OCI-LY7 (cell line): ENCODE data around the gene ABCA13. TPM values are rescaled to one million over a fixed set of nuclear protein-coding genes. Genes with fewer than 3 reads are reported as not detected.

ENCODE experiments used
- BruUV-seq: library from RNA; stranded (reverse); fragments of 400-500 nt; replicated peaks from 2 replicates; lab custom pipeline; 2021; lab: Mats Ljungman, UMichigan
- CTCF ChIA-PET: fragments of 300-600 bp; sonication (Branson Sonifier 250); formaldehyde crosslinking; loops from one replicate; lab custom pipeline; 2022; ENCODE audit warnings: antibody characterized with exemption; ENCODE audit not compliant: unreplicated experiment; lab: Charles Lee
- POLR2A ChIA-PET: fragments of 300-600 bp; sonication (Branson Sonifier 250); formaldehyde crosslinking; loops from one replicate; lab custom pipeline; 2022; ENCODE audit warnings: antibody characterized with exemption; lab: Charles Lee
- DNase-seq: peaks from one replicate; pipeline ENCODE4 v3.0.0-alpha.2; 2015; ENCODE audit warnings: low spot score
- H2AFZ ChIP-seq: fragments of 200-600 bp; sonication (generic), shearing (Covaris generic); 2 replicates; pipeline ENCODE4 v1.6.1; 2014; ENCODE audit warnings: mild to moderate bottlenecking, antibody characterized with exemption, low read length, moderate library complexity
- H3K27ac ChIP-seq: fragments of 200-600 bp; sonication (generic); 2 replicates; pipeline ENCODE4 v1.5.1; 2014; ENCODE audit warnings: mixed run types, low read depth, mild to moderate bottlenecking, moderate library complexity, low read length, inconsistent platforms; ENCODE audit not compliant: poor library complexity, severe bottlenecking
- H3K36me3 ChIP-seq: fragments of 200-600 bp; sonication (generic); 2 replicates; pipeline ENCODE4 v1.6.1; 2014; ENCODE audit warnings: mild to moderate bottlenecking, antibody characterized with exemption, low read length, moderate library complexity, mixed read lengths; ENCODE audit not compliant: insufficient read depth
- H3K4me1 ChIP-seq: fragments of 200-600 bp; sonication (generic); 2 replicates; pipeline ENCODE4 v1.5.1; 2014; ENCODE audit warnings: mild to moderate bottlenecking, low read length; ENCODE audit not compliant: insufficient read depth, poor library complexity, severe bottlenecking
- H3K4me2 ChIP-seq: fragments of 200-600 bp; sonication (generic); 2 replicates; pipeline ENCODE4 v1.6.1; 2014; ENCODE audit warnings: mild to moderate bottlenecking, low read length
- H3K4me3 ChIP-seq: fragments of 200-600 bp; sonication (generic); 2 replicates; pipeline ENCODE4 v1.5.1; 2014; ENCODE audit warnings: mild to moderate bottlenecking, low read depth, low read length; ENCODE audit not compliant: poor library complexity, severe bottlenecking
- H3K79me2 ChIP-seq: fragments of 200-600 bp; sonication (generic); 2 replicates; pipeline ENCODE4 v1.6.1; 2016; ENCODE audit warnings: low read depth, mild to moderate bottlenecking, low read length, moderate library complexity, mixed read lengths; ENCODE audit not compliant: insufficient read depth
- H3K9me2 ChIP-seq: fragments of 200-600 bp; sonication (generic); 2 replicates; pipeline ENCODE4 v1.6.1; 2016; ENCODE audit warnings: mild to moderate bottlenecking, low read length, mixed read lengths; ENCODE audit not compliant: insufficient read depth
- H3K9me3 ChIP-seq: fragments of 200-600 bp; sonication (generic); 2 replicates; pipeline ENCODE4 v1.6.1; 2014; ENCODE audit warnings: mild to moderate bottlenecking, mixed run types, low read length, mixed read lengths
- H4K20me1 ChIP-seq: fragments of 200-600 bp; sonication (generic); 2 replicates; pipeline ENCODE4 v1.6.1; 2014; ENCODE audit warnings: mild to moderate bottlenecking, antibody characterized with exemption, low read length, moderate library complexity, mixed read lengths; ENCODE audit not compliant: insufficient read depth
- EZH2phosphoT487 ChIP-seq: fragments of 200-600 bp; sonication (generic); IDR thresholded peaks from 2 replicates; pipeline ENCODE4 v1.6.1; 2018; ENCODE audit warnings: low read depth, borderline replicate concordance, mild to moderate bottlenecking, mixed run types, antibody characterized with exemption, low read length, moderate library complexity, mixed read lengths
- intact Hi-C: fragments of 100-400 bp; cut with micrococcal nuclease; formaldehyde crosslinking; loops from one replicate; pipeline ENCODE4 v1.10.0; 2022; ENCODE audit not compliant: unreplicated experiment
- total RNA-seq, 2 experiments: library from RNA; depleted of rRNA in 1 of 2; stranded (reverse); fragments of >200 nt in 1 of 2; shearing (Covaris generic) in 1 of 2; gene quantifications; 2 replicates each; pipeline ENCODE4 v1.2.3, GENCODE V29; 2014 to 2022
- TF ChIP-seq, protein P1 (sequence below): fragments of 200-600 bp; sonication (generic); conservative IDR thresholded peaks from 2 replicates; pipeline ENCODE4 v1.5.1; 2014; ENCODE audit warnings: mild to moderate bottlenecking, antibody characterized with exemption, low read length, moderate library complexity, mixed read lengths

The ABCA13 gene
- total RNA-seq, 2 experiments from 2014 or later: not detected

- no TSS peak for BruUV-seq
- no peaks in the 10 kb centered on the region for H3K79me2 ChIP-seq
- POLR2A ChIA-PET: no interaction called here
- no peak for TF ChIP-seq EZH2phosphoT487
- TF ChIP-seq, protein P1, sequence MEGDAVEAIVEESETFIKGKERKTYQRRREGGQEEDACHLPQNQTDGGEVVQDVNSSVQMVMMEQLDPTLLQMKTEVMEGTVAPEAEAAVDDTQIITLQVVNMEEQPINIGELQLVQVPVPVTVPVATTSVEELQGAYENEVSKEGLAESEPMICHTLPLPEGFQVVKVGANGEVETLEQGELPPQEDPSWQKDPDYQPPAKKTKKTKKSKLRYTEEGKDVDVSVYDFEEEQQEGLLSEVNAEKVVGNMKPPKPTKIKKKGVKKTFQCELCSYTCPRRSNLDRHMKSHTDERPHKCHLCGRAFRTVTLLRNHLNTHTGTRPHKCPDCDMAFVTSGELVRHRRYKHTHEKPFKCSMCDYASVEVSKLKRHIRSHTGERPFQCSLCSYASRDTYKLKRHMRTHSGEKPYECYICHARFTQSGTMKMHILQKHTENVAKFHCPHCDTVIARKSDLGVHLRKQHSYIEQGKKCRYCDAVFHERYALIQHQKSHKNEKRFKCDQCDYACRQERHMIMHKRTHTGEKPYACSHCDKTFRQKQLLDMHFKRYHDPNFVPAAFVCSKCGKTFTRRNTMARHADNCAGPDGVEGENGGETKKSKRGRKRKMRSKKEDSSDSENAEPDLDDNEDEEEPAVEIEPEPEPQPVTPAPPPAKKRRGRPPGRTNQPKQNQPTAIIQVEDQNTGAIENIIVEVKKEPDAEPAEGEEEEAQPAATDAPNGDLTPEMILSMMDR: no peak
- no peak overlapping the region for H3K4me2 ChIP-seq
- H3K27ac ChIP-seq: no peak overlapping the region
- CTCF ChIA-PET: no interaction called here
- no peaks in the 10 kb centered on the region for H3K36me3 ChIP-seq
- DNase-seq: no peak
- intact Hi-C loops: no loop called here
- H3K9me3 ChIP-seq: no peaks in the 10 kb centered on the region
- H4K20me1 ChIP-seq: no peaks in the 10 kb centered on the region
- no peaks in the 10 kb centered on the region for H3K9me2 ChIP-seq
- no peak overlapping the region for H3K4me3 ChIP-seq
- no peak overlapping the region for H2AFZ ChIP-seq
- H3K4me1 ChIP-seq: no peaks in the 10 kb centered on the region
These were observed 40.6 kb upstream of the ABCA13 start for GRCh38 chr7:48130658-48131108.

DNA sequence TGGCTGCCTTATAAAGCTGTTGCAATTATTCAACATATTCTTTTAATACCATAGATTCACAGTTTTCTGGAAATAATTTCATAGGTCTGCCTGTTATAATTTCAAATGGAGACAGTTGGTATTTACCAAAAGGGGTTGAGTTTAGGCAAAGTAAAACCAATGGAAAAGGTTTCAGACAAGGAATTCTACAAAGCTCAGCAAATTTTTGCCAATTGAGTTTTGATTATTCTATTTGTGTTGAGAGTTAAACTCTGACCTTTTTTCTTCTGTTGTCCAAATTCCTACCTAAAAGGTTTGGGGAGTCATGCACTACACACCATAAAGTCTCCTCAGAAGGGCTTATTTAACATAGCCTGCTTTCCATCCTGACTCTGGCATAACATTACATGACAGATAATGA, 38.5 kb upstream of the ABCA13 start:
- TF ChIP-seq, protein P1: no peak
- no peak for TF ChIP-seq EZH2phosphoT487
- Histone ChIP-seq H3K9me3 (peaks cover 7% of the 10 kb centered on the region; the same call in 1 of the 2 replicates), H3K4me2 (no peak overlapping the region), H3K79me2 (no peaks in the 10 kb centered on the region), H3K4me3 (no peak overlapping the region), H3K27ac (no peak overlapping the region), H3K36me3 (no peaks in the 10 kb centered on the region), H3K4me1 (no peaks in the 10 kb centered on the region), H2AFZ (no peak overlapping the region), H4K20me1 (no peaks in the 10 kb centered on the region), H3K9me2 (no peaks in the 10 kb centered on the region)
- no peak for DNase-seq
- no TSS peak for BruUV-seq
- CTCF ChIA-PET: no interaction called here
- POLR2A ChIA-PET: interaction anchor here (0.8 kb wide), 1 partner anchor 28 kb away, joined by 3 read pairs; no protein-coding TSS in a partner anchor
- intact Hi-C loops: no loop called here

GRCh38 chr7:48139459-48139858, 31.8 kb upstream of the ABCA13 start:
- Histone ChIP-seq H3K9me2 (no peaks in the 10 kb centered on the region), H3K9me3 (peaks cover 7% of the 10 kb centered on the region; the same call in 1 of the 2 replicates), H3K79me2 (no peaks in the 10 kb centered on the region), H3K4me1 (no peaks in the 10 kb centered on the region), H3K4me3 (no peak overlapping the region), H4K20me1 (no peaks in the 10 kb centered on the region), H2AFZ (no peak overlapping the region), H3K36me3 (no peaks in the 10 kb centered on the region), H3K27ac (no peak overlapping the region), H3K4me2 (no peak overlapping the region)
- TF ChIP-seq, protein P1: peak; percentile 30; the same call in 1 of the 2 replicates
- no peak for TF ChIP-seq EZH2phosphoT487
- DNase-seq: no peak
- BruUV-seq: no TSS peak
- ChIA-PET POLR2A (no interaction called here), CTCF (no interaction called here)
- intact Hi-C loops: no loop called here
